Measurements from ENCODE around the gene ATF7.

- TF ChIP-seq TRIM28 (IDR thresholded peaks at IDR 0.05; ENCODE audit: borderline replicate concordance, low read length) (no peak), CTCF (tag by site-specific recombination; IDR thresholded peaks at IDR 0.05) (no peak), HOXA7 (CRISPR knock-in tag; IDR thresholded peaks at IDR 0.05; ENCODE audit: borderline replicate concordance) (no peak), PBX3 (CRISPR knock-in tag; IDR thresholded peaks at IDR 0.05) (no peak), KLF8 (tag by site-specific recombination; IDR thresholded peaks at IDR 0.05) (no peak), ZNF274 (IDR thresholded peaks at IDR 0.05; ENCODE audit: low read length) (no peak), ZNF274 (tag by site-specific recombination; IDR thresholded peaks at IDR 0.05; ENCODE audit: borderline replicate concordance) (no peak), ZNF221 (tag by site-specific recombination; IDR thresholded peaks at IDR 0.05; ENCODE audit: borderline replicate concordance) (no peak), REPIN1 (tag by site-specific recombination; IDR thresholded peaks at IDR 0.05; ENCODE audit: low read depth) (no peak), REST (tag by site-specific recombination; IDR thresholded peaks at IDR 0.05) (no peak), MZF1 (tag by site-specific recombination; IDR thresholded peaks at IDR 0.05; ENCODE audit: borderline replicate concordance) (no peak), ZNF624 (tag by site-specific recombination; IDR thresholded peaks at IDR 0.05) (no peak), ZNF391 (tag by site-specific recombination; IDR thresholded peaks at IDR 0.05; ENCODE audit: borderline replicate concordance, low read depth) (no peak), ZNF121 (tag by site-specific recombination; IDR thresholded peaks at IDR 0.05) (no peak)
- TF ChIP-seq, protein P1, sequence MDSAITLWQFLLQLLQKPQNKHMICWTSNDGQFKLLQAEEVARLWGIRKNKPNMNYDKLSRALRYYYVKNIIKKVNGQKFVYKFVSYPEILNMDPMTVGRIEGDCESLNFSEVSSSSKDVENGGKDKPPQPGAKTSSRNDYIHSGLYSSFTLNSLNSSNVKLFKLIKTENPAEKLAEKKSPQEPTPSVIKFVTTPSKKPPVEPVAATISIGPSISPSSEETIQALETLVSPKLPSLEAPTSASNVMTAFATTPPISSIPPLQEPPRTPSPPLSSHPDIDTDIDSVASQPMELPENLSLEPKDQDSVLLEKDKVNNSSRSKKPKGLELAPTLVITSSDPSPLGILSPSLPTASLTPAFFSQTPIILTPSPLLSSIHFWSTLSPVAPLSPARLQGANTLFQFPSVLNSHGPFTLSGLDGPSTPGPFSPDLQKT (IDR thresholded peaks at IDR 0.05; ENCODE audit: borderline replicate concordance, low read depth, low read length), result no peak
Observed at GRCh38 chr12:53504004-53504920, 121.9 kb downstream of the ATF7 start.

Data from HEK293 (cell line).